HepG2 (cell line): ENCODE data around the gene OR10AD1. TPM values are rescaled to one million over a fixed set of nuclear protein-coding genes. Genes with fewer than 3 reads are reported as not detected.

Source experiments
- ATAC-seq: fragments of 200-7000 bp; cut with Tn5 transposase; 3 replicates; pipeline ENCODE4 v1.9.1; 2020; ENCODE audit warnings: mild to moderate bottlenecking, moderate library complexity
- BruUV-seq: library from RNA; stranded (reverse); fragments of 400-500 nt; replicated peaks from 2 replicates; lab custom pipeline; 2021; lab: Mats Ljungman, UMichigan
- CTCF ChIA-PET: fragments of 300-600 bp; formaldehyde crosslinking; extraction: SDS; loops from one replicate; lab custom pipeline; 2021; ENCODE audit warnings: low total read pairs, inconsistent platforms, low intra/inter-chr PET ratio; lab: Yijun Ruan, JAX
- POLR2A ChIA-PET: fragments of 350-600 bp; sonication (Branson Sonifier 250); formaldehyde crosslinking; loops from one replicate; lab custom pipeline; 2020; ENCODE audit warnings: antibody characterized with exemption, inconsistent platforms; lab: Yijun Ruan, JAX
- DNase-seq: peaks from one replicate; pipeline ENCODE4 v3.0.0-alpha.2; 2015; ENCODE audit warnings: low spot score
- FAIRE-seq: peaks from 3 replicates; lab custom pipeline; 2011; peaks lifted over from hg19 to GRCh38; lab: Jason Lieb, UNC
- H2AFZ ChIP-seq: one replicate; pipeline ENCODE4 v1.6.1; 2011; ENCODE audit warnings: low read length, inconsistent platforms
- H3K27ac ChIP-seq: fragments of 300-600 bp; 3 replicates; pipeline ENCODE4 v1.8.0; 2011; ENCODE audit warnings: mixed run types, mild to moderate bottlenecking, mixed read lengths, low read length, inconsistent platforms; ENCODE audit not compliant: insufficient read depth; ENCODE audit errors: extremely low read length
- H3K27me3 ChIP-seq, 2 experiments: fragments of 200-600 bp in 1 of 2; 2 replicates in 1 of 2; 3 replicates in 1 of 2; pipeline versions ENCODE4 v1.6.0 to v1.8.0; 2011; ENCODE audit warnings: low read length in 2 of 2, mild to moderate bottlenecking in 2 of 2, moderate library complexity in 2 of 2, inconsistent platforms in 1 of 2; ENCODE audit not compliant: insufficient read depth in 2 of 2, control insufficient read depth in 1 of 2
- H3K36me3 ChIP-seq, 2 experiments: fragments of 200-600 bp in 1 of 2; replicated peaks in 1 of 2; 2 replicates in 1 of 2; 3 replicates in 1 of 2; pipeline versions ENCODE4 v1.5.1 to v1.8.0; 2011; ENCODE audit warnings: low read length in 2 of 2, inconsistent platforms in 1 of 2; ENCODE audit not compliant: insufficient read depth in 2 of 2, control insufficient read depth in 1 of 2
- H3K4me1 ChIP-seq: 2 replicates; pipeline ENCODE4 v1.5.1; 2012; ENCODE audit warnings: low read length, inconsistent platforms; ENCODE audit not compliant: insufficient read depth
- H3K4me2 ChIP-seq: 2 replicates; pipeline ENCODE4 v1.6.0; 2011; ENCODE audit warnings: low read depth, low read length, inconsistent platforms
- H3K4me3 ChIP-seq, 3 experiments: fragments of 200-600 bp in 1 of 3; sonication (generic), shearing (Covaris generic) in 1 of 3; replicated peaks in 1 of 3; 2 replicates each; pipeline ENCODE4 v1.5.1; 2011 to 2016; ENCODE audit warnings: low read length in 3 of 3, inconsistent platforms in 2 of 3, low read depth in 2 of 3, mild to moderate bottlenecking in 2 of 3, control low read depth in 1 of 3, mixed read lengths in 1 of 3; ENCODE audit not compliant: insufficient read depth in 1 of 3
- H3K79me2 ChIP-seq: one replicate; pipeline ENCODE4 v1.6.1; 2011; ENCODE audit warnings: low read length, inconsistent platforms; ENCODE audit not compliant: insufficient read depth
- H3K9ac ChIP-seq: 2 replicates; pipeline ENCODE4 v1.6.0; 2011; ENCODE audit warnings: mild to moderate bottlenecking, low read depth, low read length, inconsistent platforms; ENCODE audit not compliant: insufficient read depth
- H3K9me3 ChIP-seq: 2 replicates; pipeline ENCODE4 v1.5.1; 2012; ENCODE audit warnings: mild to moderate bottlenecking, low read length
- H4K20me1 ChIP-seq: 2 replicates; pipeline ENCODE4 v1.6.0; 2011; ENCODE audit warnings: inconsistent platforms, mild to moderate bottlenecking, low read length, moderate library complexity; ENCODE audit not compliant: insufficient read depth
- BCL6 ChIP-seq: IDR thresholded peaks from 2 replicates; pipeline ENCODE4 v1.6.1; 2016; ENCODE audit warnings: missing genetic modification reagents, missing compliant biosample characterization
- BHLHE40 ChIP-seq: IDR thresholded peaks from 2 replicates; pipeline ENCODE4 v1.6.1; 2011; ENCODE audit warnings: low read length, improper control_type of control experiment
- E2F1 ChIP-seq: sonication (generic); formaldehyde crosslinking; IDR thresholded peaks from 2 replicates; pipeline ENCODE4 v1.5.0; 2020; ENCODE audit warnings: missing genetic modification reagents
- ETV6 ChIP-seq: sonication (generic); formaldehyde crosslinking; conservative IDR thresholded peaks from 2 replicates; pipeline ENCODE4 v1.4.0; 2020; ENCODE audit warnings: missing genetic modification reagents
- HNRNPK ChIP-seq: fragments of 200-400 bp; formaldehyde crosslinking; IDR thresholded peaks from 2 replicates; pipeline ENCODE4 v1.6.1; 2018; ENCODE audit warnings: low read length, low read depth, moderate library complexity, mild to moderate bottlenecking; ENCODE audit not compliant: poor library complexity, severe bottlenecking
- JUND ChIP-seq: sonication (generic); formaldehyde crosslinking; IDR thresholded peaks from 2 replicates; pipeline ENCODE4 v1.8.0; 2022; ENCODE audit warnings: mild to moderate bottlenecking, missing genetic modification reagents
- KAT2B ChIP-seq: fragments of 150-350 bp; IDR thresholded peaks from 2 replicates; pipeline ENCODE4 v1.6.1; 2014; ENCODE audit warnings: low read depth, low read length, borderline replicate concordance
- MXD4 ChIP-seq: IDR thresholded peaks from 2 replicates; pipeline ENCODE4 v1.6.1; 2016; ENCODE audit warnings: mild to moderate bottlenecking, missing biosample characterization, missing genetic modification reagents
- RFXAP ChIP-seq: sonication (generic); formaldehyde crosslinking; IDR thresholded peaks from 2 replicates; pipeline ENCODE4 v1.4.0; 2020; ENCODE audit warnings: missing genetic modification reagents, borderline replicate concordance
- SP2 ChIP-seq: sonication (generic); formaldehyde crosslinking; IDR thresholded peaks from 2 replicates; pipeline ENCODE4 v1.5.1; 2020; ENCODE audit warnings: mild to moderate bottlenecking, missing genetic modification reagents
- XRCC5 ChIP-seq: fragments of 200-400 bp; formaldehyde crosslinking; optimal IDR thresholded peaks from 2 replicates; pipeline ENCODE3; 2017; ENCODE audit warnings: mild to moderate bottlenecking, low read length
- ZNF24 ChIP-seq: fragments of 450-650 bp; IDR thresholded peaks from 2 replicates; pipeline ENCODE4 v1.6.1; 2017; ENCODE audit warnings: antibody characterized with exemption, mild to moderate bottlenecking
- ZNF329 ChIP-seq: sonication (generic); formaldehyde crosslinking; IDR thresholded peaks from 2 replicates; pipeline ENCODE4 v1.9.0; 2021; ENCODE audit warnings: low read depth, mild to moderate bottlenecking, missing genetic modification reagents
- ZNF7 ChIP-seq: IDR thresholded peaks from 2 replicates; pipeline ENCODE4 v1.6.1; 2016; ENCODE audit warnings: missing biosample characterization, missing genetic modification reagents
- ZNF878 ChIP-seq: sonication (generic); formaldehyde crosslinking; IDR thresholded peaks from 2 replicates; pipeline ENCODE4 v1.8.1; 2023; ENCODE audit warnings: mild to moderate bottlenecking, missing genetic modification reagents, moderate library complexity
- WGBS: methylation state at CpG from one replicate; pipeline ENCODE4 v1.1.6; 2017; ENCODE audit warnings: low lambda C conversion rate; 5-methylcytosine and 5-hydroxymethylcytosine counted together
- in situ Hi-C: cut with HindIII; loops from 2 replicates; pipeline ENCODE4 v1.10.0; 2017; ENCODE audit warnings: low pct_unique_long_range_greater_than_20kb; ENCODE audit not compliant: extremely low pct_ligation_motif_present
- intact Hi-C: fragments of 100-400 bp; cut with micrococcal nuclease; formaldehyde crosslinking; loops from one replicate; pipeline ENCODE4 v1.10.0; 2022; ENCODE audit not compliant: unreplicated experiment
- polyA plus RNA-seq, 8 experiments: library from polyadenylated mRNA; depleted of rRNA in 3 of 8; stranded (reverse) in 7 of 8; unstranded in 1 of 8; fragments of >200 nt; fragmentation: Illumina TruSeq in 4 of 8; extraction: Trizol in 4 of 8; gene quantifications; 2 replicates each; pipeline versions ENCODE4 v1.2.1 to v1.2.3, GENCODE V29; 2011 to 2016; ENCODE audit warnings: low read depth in 4 of 8, missing spikeins in 1 of 8, mixed read lengths in 1 of 8; ENCODE audit not compliant: insufficient read depth in 1 of 8
- total RNA-seq, 5 experiments: library from RNA; depleted of rRNA; stranded (reverse); fragments of >200 nt; fragmentation: Illumina TruSeq; extraction: Trizol; gene quantifications; 2 replicates each; pipeline ENCODE4 v1.2.3, GENCODE V29; 2016; ENCODE audit warnings: low read depth in 1 of 5
- TF ChIP-seq, protein P1 (sequence below): sonication (generic); formaldehyde crosslinking; IDR thresholded peaks from 2 replicates; pipeline ENCODE4 v1.5.1; 2020; ENCODE audit warnings: missing genetic modification reagents, mild to moderate bottlenecking, borderline replicate concordance
- TF ChIP-seq, protein P2 (sequence below): sonication (generic); formaldehyde crosslinking; conservative IDR thresholded peaks from 2 replicates; pipeline ENCODE4 v1.4.0; 2020; ENCODE audit warnings: missing genetic modification reagents
- TF ChIP-seq, protein P3 (sequence below): sonication (generic); formaldehyde crosslinking; IDR thresholded peaks from 2 replicates; pipeline ENCODE4 v1.4.0; 2020; ENCODE audit warnings: missing genetic modification reagents

Gene OR10AD1
- total and polyA plus RNA-seq, 2 of the 13 experiments (the other 11 are each of a cell fraction or from before 2014, with no cell fraction given): not detected

DNA sequence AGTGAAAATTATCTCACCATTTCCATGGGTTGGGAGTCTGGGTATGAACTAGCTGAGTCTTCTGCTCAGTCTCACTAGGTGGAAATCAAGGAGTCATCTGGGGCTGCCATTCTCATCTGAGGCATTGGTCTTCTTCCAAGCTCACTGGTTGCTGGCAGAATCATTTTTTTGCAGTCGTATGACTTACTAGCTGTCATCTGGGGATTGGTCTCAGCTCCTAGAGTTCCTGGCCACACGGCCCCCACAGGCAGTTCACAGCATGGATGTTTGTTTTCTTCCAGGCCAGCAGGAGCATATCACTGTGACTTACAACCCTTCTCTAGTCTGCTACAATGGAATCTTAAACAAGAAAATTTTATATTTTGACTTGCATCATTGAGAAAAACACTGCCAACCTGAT lies 18.6 kb upstream of the OR10AD1 start:
- FAIRE-seq (no peak), ATAC-seq (no peak), DNase-seq (no peak)
- 0% methylated on average over 2 of the region's 2 CpGs for WGBS
- Histone ChIP-seq H3K27me3 (no peaks in the 10 kb centered on the region), H3K4me1 (no peaks in the 10 kb centered on the region), H3K4me2 (no peak overlapping the region), H3K36me3 (no peaks in the 10 kb centered on the region), H3K9ac (no peak overlapping the region), H4K20me1 (no peaks in the 10 kb centered on the region), H3K4me3 (no peak overlapping the region), H3K27ac (no peak overlapping the region), H3K9me3 (no peaks in the 10 kb centered on the region), H3K79me2 (no peaks in the 10 kb centered on the region), H2AFZ (no peak overlapping the region)
- CTCF ChIA-PET: no interaction called here
- no TSS peak for BruUV-seq
- intact Hi-C loops (no loop called here), in situ Hi-C loops (no loop called here)
- POLR2A ChIA-PET: no interaction called here
- TF ChIP-seq KAT2B (no peak), ZNF878 (CRISPR knock-in tag) (no peak), ZNF24 (no peak), E2F1 (CRISPR knock-in tag) (no peak), ZNF7 (CRISPR knock-in tag) (no peak), XRCC5 (no peak), ETV6 (CRISPR knock-in tag) (no peak), ZNF329 (CRISPR knock-in tag) (no peak), BHLHE40 (no peak), RFXAP (CRISPR knock-in tag) (no peak), JUND (CRISPR knock-in tag) (no peak), BCL6 (no peak), SP2 (CRISPR knock-in tag) (no peak), MXD4 (CRISPR knock-in tag) (no peak), HNRNPK (no peak)
- TF ChIP-seq, protein P1, sequence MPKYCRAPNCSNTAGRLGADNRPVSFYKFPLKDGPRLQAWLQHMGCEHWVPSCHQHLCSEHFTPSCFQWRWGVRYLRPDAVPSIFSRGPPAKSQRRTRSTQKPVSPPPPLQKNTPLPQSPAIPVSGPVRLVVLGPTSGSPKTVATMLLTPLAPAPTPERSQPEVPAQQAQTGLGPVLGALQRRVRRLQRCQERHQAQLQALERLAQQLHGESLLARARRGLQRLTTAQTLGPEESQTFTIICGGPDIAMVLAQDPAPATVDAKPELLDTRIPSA (CRISPR knock-in tag): no peak
- TF ChIP-seq, protein P2, sequence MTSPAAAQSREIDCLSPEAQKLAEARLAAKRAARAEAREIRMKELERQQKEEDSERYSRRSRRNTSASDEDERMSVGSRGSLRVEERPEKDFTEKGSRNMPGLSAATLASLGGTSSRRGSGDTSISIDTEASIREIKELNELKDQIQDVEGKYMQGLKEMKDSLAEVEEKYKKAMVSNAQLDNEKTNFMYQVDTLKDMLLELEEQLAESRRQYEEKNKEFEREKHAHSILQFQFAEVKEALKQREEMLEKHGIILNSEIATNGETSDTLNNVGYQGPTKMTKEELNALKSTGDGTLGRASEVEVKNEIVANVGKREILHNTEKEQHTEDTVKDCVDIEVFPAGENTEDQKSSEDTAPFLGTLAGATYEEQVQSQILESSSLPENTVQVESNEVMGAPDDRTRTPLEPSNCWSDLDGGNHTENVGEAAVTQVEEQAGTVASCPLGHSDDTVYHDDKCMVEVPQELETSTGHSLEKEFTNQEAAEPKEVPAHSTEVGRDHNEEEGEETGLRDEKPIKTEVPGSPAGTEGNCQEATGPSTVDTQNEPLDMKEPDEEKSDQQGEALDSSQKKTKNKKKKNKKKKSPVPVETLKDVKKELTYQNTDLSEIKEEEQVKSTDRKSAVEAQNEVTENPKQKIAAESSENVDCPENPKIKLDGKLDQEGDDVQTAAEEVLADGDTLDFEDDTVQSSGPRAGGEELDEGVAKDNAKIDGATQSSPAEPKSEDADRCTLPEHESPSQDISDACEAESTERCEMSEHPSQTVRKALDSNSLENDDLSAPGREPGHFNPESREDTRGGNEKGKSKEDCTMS (CRISPR knock-in tag): no peak
- TF ChIP-seq, protein P3, sequence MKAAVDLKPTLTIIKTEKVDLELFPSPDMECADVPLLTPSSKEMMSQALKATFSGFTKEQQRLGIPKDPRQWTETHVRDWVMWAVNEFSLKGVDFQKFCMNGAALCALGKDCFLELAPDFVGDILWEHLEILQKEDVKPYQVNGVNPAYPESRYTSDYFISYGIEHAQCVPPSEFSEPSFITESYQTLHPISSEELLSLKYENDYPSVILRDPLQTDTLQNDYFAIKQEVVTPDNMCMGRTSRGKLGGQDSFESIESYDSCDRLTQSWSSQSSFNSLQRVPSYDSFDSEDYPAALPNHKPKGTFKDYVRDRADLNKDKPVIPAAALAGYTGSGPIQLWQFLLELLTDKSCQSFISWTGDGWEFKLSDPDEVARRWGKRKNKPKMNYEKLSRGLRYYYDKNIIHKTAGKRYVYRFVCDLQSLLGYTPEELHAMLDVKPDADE: no peak
